ENCODE measurements around the gene IP6K2.
A peak's percentile ranks its signal among the peaks of the same experiment; 100 is the strongest.

The IP6K2 gene

GRCh38 chr3:48686538-48687219, 30.3 kb downstream of the IP6K2 start:
- no peaks in the 10 kb centered on the region for H3K27me3 ChIP-seq (ENCODE audit: insufficient read depth, low read depth)
- H3K9ac ChIP-seq: no peak overlapping the region
- no peaks in the 10 kb centered on the region for H3K79me2 ChIP-seq (ENCODE audit: insufficient read depth, low read depth)
- no peak overlapping the region for H3K27ac ChIP-seq
- peak overlapping the region; percentile 21; the same call in 1 of the 2 replicates for H3K4me2 ChIP-seq
- no peak overlapping the region for H2AFZ ChIP-seq (ENCODE audit: low read depth)
- no peaks in the 10 kb centered on the region for H4K20me1 ChIP-seq (ENCODE audit: insufficient read depth)
- no peaks in the 10 kb centered on the region for H3K36me3 ChIP-seq (ENCODE audit: insufficient read depth)
- peaks cover 3% of the 10 kb centered on the region for H3K4me1 ChIP-seq (ENCODE audit: low read depth, poor library complexity, severe bottlenecking)
- no peak for TF ChIP-seq CTCF (conservative IDR thresholded peaks at IDR 0.05; ENCODE audit: low read depth, low read length)
- no peak overlapping the region for H3K4me3 ChIP-seq (IDR thresholded peaks at IDR 0.05; ENCODE audit: insufficient read depth, low read depth, low read length)

GRCh38 chr3:48685603-48686511, 31.2 kb downstream of the IP6K2 start, which contains the start of gene NCKIPSD:
NCKIPSD (minus strand) TSS chr3:48685915; CDS start chr3:48685807, 108 bp downstream.
- no peaks in the 10 kb centered on the region for H3K36me3 ChIP-seq (ENCODE audit: insufficient read depth)
- H3K4me1 ChIP-seq (ENCODE audit: low read depth, poor library complexity, severe bottlenecking): peaks cover 3% of the 10 kb centered on the region
- H3K4me2 ChIP-seq: peak within 1 kb of the TSS; percentile 60; the same call in 1 of the 2 replicates

DNA sequence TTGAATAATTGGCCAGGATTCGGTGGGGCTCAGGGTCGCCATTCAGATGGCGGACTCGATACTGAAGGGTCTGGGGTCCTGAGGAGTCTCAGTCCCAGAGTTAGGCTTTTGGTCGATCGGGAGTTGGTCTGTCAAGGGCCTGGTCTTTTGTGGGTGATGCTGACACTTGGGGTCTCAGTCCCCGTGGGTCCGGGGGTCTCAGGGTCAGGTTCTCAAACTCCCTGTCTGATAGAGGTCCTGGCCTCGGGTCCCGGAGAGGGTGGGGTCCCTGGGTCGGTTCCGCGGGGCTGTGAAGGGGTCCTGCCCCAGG, 31.8 kb downstream of the IP6K2 start:
- Histone ChIP-seq H3K36me3 (ENCODE audit: insufficient read depth) (no peaks in the 10 kb centered on the region), H4K20me1 (ENCODE audit: insufficient read depth) (no peaks in the 10 kb centered on the region), H3K4me2 (peak overlapping the region; percentile 60; the same call in 1 of the 2 replicates), H3K4me3 (IDR thresholded peaks at IDR 0.05; ENCODE audit: insufficient read depth, low read depth, low read length) (no peak overlapping the region), H3K9ac (peak overlapping the region; percentile 59; the same call in 1 of the 2 replicates), H3K27ac (peak overlapping the region; percentile 42; the same call in 1 of the 2 replicates), H3K27me3 (ENCODE audit: insufficient read depth, low read depth) (no peaks in the 10 kb centered on the region), H3K4me1 (ENCODE audit: low read depth, poor library complexity, severe bottlenecking) (peaks cover 3% of the 10 kb centered on the region), H2AFZ (ENCODE audit: low read depth) (peak overlapping the region; percentile 61; the same call in 1 of the 2 replicates), H3K79me2 (ENCODE audit: insufficient read depth, low read depth) (no peaks in the 10 kb centered on the region)
- TF ChIP-seq CTCF (conservative IDR thresholded peaks at IDR 0.05; ENCODE audit: low read depth, low read length): no peak

More at GRCh38 chr3:48685603-48686511, 31.2 kb downstream of the IP6K2 start, which contains the start of gene NCKIPSD:
- peak; percentile 63 for TF ChIP-seq CTCF (conservative IDR thresholded peaks at IDR 0.05; ENCODE audit: low read depth, low read length)
- H2AFZ ChIP-seq (ENCODE audit: low read depth): peak within 1 kb of the TSS; percentile 61
- no peaks in the 10 kb centered on the region for H3K27me3 ChIP-seq (ENCODE audit: insufficient read depth, low read depth)
- no peaks in the 10 kb centered on the region for H4K20me1 ChIP-seq (ENCODE audit: insufficient read depth)
- H3K9ac ChIP-seq: peak within 1 kb of the TSS; percentile 59; the same call in 1 of the 2 replicates
- H3K79me2 ChIP-seq (ENCODE audit: insufficient read depth, low read depth): no peaks in the 10 kb centered on the region
- H3K27ac ChIP-seq: peak within 1 kb of the TSS; percentile 42; the same call in 1 of the 2 replicates
- no peak within 1 kb of the TSS for H3K4me3 ChIP-seq (IDR thresholded peaks at IDR 0.05; ENCODE audit: insufficient read depth, low read depth, low read length)

DNA sequence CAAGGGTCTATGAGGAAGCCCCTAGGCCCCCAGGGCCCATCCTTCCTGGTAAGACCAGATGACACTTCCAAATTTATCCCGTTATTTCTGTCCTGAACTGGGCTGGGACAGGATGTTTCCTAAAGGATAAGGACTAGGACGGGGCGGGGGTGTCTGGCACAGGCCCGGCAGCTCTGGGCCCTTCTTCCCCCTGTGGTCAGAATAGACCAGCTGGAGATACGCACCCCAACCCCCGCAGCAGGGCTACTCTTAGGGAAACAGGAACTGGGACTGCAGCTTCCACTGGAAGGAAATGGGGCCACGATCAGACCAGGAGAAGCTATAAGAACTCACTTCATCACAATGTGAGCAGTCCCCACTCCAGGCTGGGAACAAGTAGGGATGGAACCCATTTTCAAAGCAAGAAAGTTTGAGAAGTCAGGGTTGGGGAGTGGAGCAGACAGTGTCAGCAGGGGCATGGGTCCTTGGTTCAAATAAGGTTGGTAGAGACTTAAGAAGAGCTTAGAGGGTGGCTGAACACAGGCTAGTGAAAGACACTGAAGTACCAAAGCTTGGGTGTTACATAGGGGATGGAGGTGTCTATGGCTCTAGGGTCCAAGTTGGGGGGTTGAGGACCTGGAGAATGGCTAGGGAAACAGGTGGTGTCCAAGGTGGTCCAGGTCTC, 32.4 kb downstream of the IP6K2 start:
- Histone ChIP-seq H3K27me3 (ENCODE audit: insufficient read depth, low read depth) (no peaks in the 10 kb centered on the region), H3K79me2 (ENCODE audit: insufficient read depth, low read depth) (no peaks in the 10 kb centered on the region), H3K9ac (no peak overlapping the region), H2AFZ (ENCODE audit: low read depth) (no peak overlapping the region), H3K27ac (no peak overlapping the region), H3K4me2 (peak overlapping the region; percentile 36; the same call in 1 of the 2 replicates), H4K20me1 (ENCODE audit: insufficient read depth) (no peaks in the 10 kb centered on the region), H3K4me1 (ENCODE audit: low read depth, poor library complexity, severe bottlenecking) (peaks cover 3% of the 10 kb centered on the region), H3K4me3 (IDR thresholded peaks at IDR 0.05; ENCODE audit: insufficient read depth, low read depth, low read length) (no peak overlapping the region), H3K36me3 (ENCODE audit: insufficient read depth) (no peaks in the 10 kb centered on the region)
- TF ChIP-seq CTCF (conservative IDR thresholded peaks at IDR 0.05; ENCODE audit: low read depth, low read length): no peak
